Endodermal cell (in vitro differentiated cells): ENCODE data around the gene MAP4K4. TPM values are rescaled to one million over a fixed set of nuclear protein-coding genes. Genes with fewer than 3 reads are reported as not detected.
A peak's percentile ranks its signal among the peaks of the same experiment; 100 is the strongest.

Experiments used
- DNase-seq: peaks from one replicate; pipeline ENCODE4 v3.0.0-alpha.2; 2017
- H3K27ac ChIP-seq: 2 replicates; pipeline ENCODE4 v1.5.1; 2013; ENCODE audit warnings: mild to moderate bottlenecking, low read depth, low read length, moderate library complexity
- H3K27me3 ChIP-seq: 2 replicates; pipeline ENCODE4 v1.6.1; 2013; ENCODE audit warnings: mild to moderate bottlenecking, low read length, moderate library complexity; ENCODE audit not compliant: insufficient read depth, control insufficient read depth, poor library complexity, severe bottlenecking
- H3K36me3 ChIP-seq: 2 replicates; pipeline ENCODE4 v1.7.0; 2013; ENCODE audit warnings: mild to moderate bottlenecking, low read length, moderate library complexity; ENCODE audit not compliant: control insufficient read depth, insufficient read depth
- H3K4me1 ChIP-seq: one replicate; pipeline ENCODE4 v1.7.0; 2013; ENCODE audit warnings: low read length; ENCODE audit not compliant: control insufficient read depth, insufficient read depth
- H3K4me3 ChIP-seq: 2 replicates; pipeline ENCODE4 v1.5.1; 2013; ENCODE audit warnings: mild to moderate bottlenecking, low read length, moderate library complexity
- H3K9ac ChIP-seq: 2 replicates; pipeline ENCODE4 v1.6.1; 2013; ENCODE audit warnings: mild to moderate bottlenecking, low read length, moderate library complexity; ENCODE audit not compliant: poor library complexity, severe bottlenecking; ENCODE audit errors: extremely low read depth
- H3K9me3 ChIP-seq: 2 replicates; pipeline ENCODE4 v1.6.1; 2013; ENCODE audit warnings: mild to moderate bottlenecking, low read length, moderate library complexity; ENCODE audit not compliant: control insufficient read depth
- H3K27ac Mint-ChIP-seq: 2 replicates; pipeline ENCODE4 v1.8.0; 2020; ENCODE audit warnings: mixed read lengths
- H3K27me3 Mint-ChIP-seq: 2 replicates; pipeline ENCODE4 v1.8.0; 2021; ENCODE audit warnings: mild to moderate bottlenecking, mixed read lengths; ENCODE audit not compliant: insufficient read depth
- H3K36me3 Mint-ChIP-seq: 2 replicates; pipeline ENCODE4 v1.8.0; 2020; ENCODE audit warnings: low read depth, mixed read lengths
- H3K4me1 Mint-ChIP-seq: 2 replicates; pipeline ENCODE4 v1.8.0; 2020; ENCODE audit warnings: mixed read lengths
- H3K4me3 Mint-ChIP-seq: 2 replicates; pipeline ENCODE4 v1.8.0; 2020; ENCODE audit warnings: mild to moderate bottlenecking, moderate library complexity, mixed read lengths
- H3K9me3 Mint-ChIP-seq: 2 replicates; pipeline ENCODE4 v1.8.0; 2020; ENCODE audit warnings: mild to moderate bottlenecking, mixed read lengths
- CTCF ChIP-seq: fragments of 200-600 bp; sonication (generic); conservative IDR thresholded peaks from 2 replicates; pipeline ENCODE4 v1.5.0; 2021; ENCODE audit warnings: antibody characterized with exemption, mild to moderate bottlenecking
- WGBS, 2 experiments: methylation state at CpG; one replicate each; pipeline versions ENCODE4 v1.1.5 to v1.1.7; 2013; ENCODE audit warnings: missing lambda C conversion rate in 2 of 2, mixed read lengths in 1 of 2; ENCODE audit not compliant: insufficient coverage in 1 of 2, insufficient read length in 1 of 2; 5-methylcytosine and 5-hydroxymethylcytosine counted together
- total RNA-seq, 2 donors: library from RNA; stranded (reverse); fragmentation: NEBNext Ultra II Directional in 1 of 2; extraction: Animal tissue kit (Norgen Biotek cat#: 25700) in 1 of 2; gene quantifications; 2 replicates in 1 of 2; 3 replicates in 1 of 2; pipeline ENCODE4 v1.2.1, GENCODE V29; 2021

Gene MAP4K4
- total RNA-seq, 2 donors from 2014 or later: 130 to 142 TPM

GRCh38 chr2:101752716-101753616, 55.5 kb downstream of the MAP4K4 start:
- Mint-ChIP-seq H3K9me3 (peaks cover under 1% of the 10 kb centered on the region), H3K27me3 (no peaks in the 10 kb centered on the region), H3K27ac (peak overlapping the region; percentile 57), H3K36me3 (peaks cover 2% of the 10 kb centered on the region), H3K4me1 (peaks cover 53% of the 10 kb centered on the region), H3K4me3 (no peak overlapping the region)
- no peak overlapping the region for H3K4me3 ChIP-seq
- no peaks in the 10 kb centered on the region for H3K36me3 ChIP-seq
- peaks cover 16% of the 10 kb centered on the region for H3K4me1 ChIP-seq
- DNase-seq: no peak
- H3K9me3 ChIP-seq: no peaks in the 10 kb centered on the region
- whole genome bisulfite sequencing, 2 experiments: 92 to 98% methylated on average over 5 of the region's 5 CpGs
- no peak overlapping the region for H3K9ac ChIP-seq
- H3K27ac ChIP-seq: no peak overlapping the region
- H3K27me3 ChIP-seq: no peaks in the 10 kb centered on the region
- no peak for TF ChIP-seq CTCF

GRCh38 chr2:101753720-101754490, 56.4 kb downstream of the MAP4K4 start:
- H3K9ac ChIP-seq: no peak overlapping the region
- no peak overlapping the region for H3K4me3 ChIP-seq
- peaks cover 4% of the 10 kb centered on the region for H3K9me3 ChIP-seq
- peaks cover 47% of the 10 kb centered on the region for H3K4me1 Mint-ChIP-seq
- H3K27me3 ChIP-seq: no peaks in the 10 kb centered on the region
- H3K4me1 ChIP-seq: peaks cover 16% of the 10 kb centered on the region
- no peak overlapping the region for H3K27ac ChIP-seq
- H3K27ac Mint-ChIP-seq: peak overlapping the region; percentile 57
- DNase-seq: no peak
- H3K36me3 Mint-ChIP-seq: peaks cover 3% of the 10 kb centered on the region
- TF ChIP-seq CTCF: no peak
- WGBS, 2 experiments: 79 to 100% methylated on average over 2 to 5 of the region's 5 CpGs
- H3K4me3 Mint-ChIP-seq: no peak overlapping the region
- peaks cover 8% of the 10 kb centered on the region for H3K9me3 Mint-ChIP-seq
- no peaks in the 10 kb centered on the region for H3K27me3 Mint-ChIP-seq
- no peaks in the 10 kb centered on the region for H3K36me3 ChIP-seq

GRCh38 chr2:101754618-101755017, 57.1 kb downstream of the MAP4K4 start:
- H3K27me3 Mint-ChIP-seq: no peaks in the 10 kb centered on the region
- Histone ChIP-seq H3K9me3 (peaks cover 4% of the 10 kb centered on the region), H3K4me3 (no peak overlapping the region), H3K4me1 (peaks cover 16% of the 10 kb centered on the region), H3K27me3 (no peaks in the 10 kb centered on the region), H3K27ac (no peak overlapping the region), H3K9ac (no peak overlapping the region), H3K36me3 (no peaks in the 10 kb centered on the region)
- H3K9me3 Mint-ChIP-seq: peaks cover 8% of the 10 kb centered on the region
- peaks cover 47% of the 10 kb centered on the region for H3K4me1 Mint-ChIP-seq
- peak overlapping the region; percentile 10 for H3K27ac Mint-ChIP-seq
- no peak for DNase-seq
- peaks cover 6% of the 10 kb centered on the region for H3K36me3 Mint-ChIP-seq
- 92% methylated on average over 2 of the region's 2 CpGs for WGBS, 2 experiments
- no peak overlapping the region for H3K4me3 Mint-ChIP-seq
- TF ChIP-seq CTCF: no peak
